IPS DF 4.7 (cell line): ENCODE measurements around the gene RAPSN.

Source experiments
- DNase-seq: peaks from one replicate; pipeline ENCODE4 v3.0.0-alpha.2; 2013; ENCODE audit warnings: low spot score; ENCODE audit errors: extremely low read depth

RAPSN gene

GRCh38 chr11:47448566-47449427, at the start of gene RAPSN:
Gene RAPSN (minus strand): TSS chr11:47449136. CDS start chr11:47448964, 172 bp downstream.
- DNase-seq, result no peak

- no peak for DNase-seq
Measured at GRCh38 chr11:47498149-47498548, 49.2 kb upstream of the RAPSN start.

GRCh38 chr11:47496808-47497207, 47.9 kb upstream of the RAPSN start:
- no peak for DNase-seq

GRCh38 chr11:47495856-47496217, 46.9 kb upstream of the RAPSN start:
- DNase-seq, result no peak

GRCh38 chr11:47495011-47495855, 46.3 kb upstream of the RAPSN start:
- no peak for DNase-seq

- no peak for DNase-seq
Measured at GRCh38 chr11:47489395-47489755, 40.4 kb upstream of the RAPSN start.

- DNase-seq, result no peak
Measured at GRCh38 chr11:47488674-47489394, 39.9 kb upstream of the RAPSN start.

- DNase-seq, result no peak
Measured at GRCh38 chr11:47488111-47488510, 39.2 kb upstream of the RAPSN start.

- no peak for DNase-seq
Measured at GRCh38 chr11:47487421-47487820, 38.5 kb upstream of the RAPSN start.

- no peak for DNase-seq
Measured at GRCh38 chr11:47485107-47485506, 36.2 kb upstream of the RAPSN start.

- no peak for DNase-seq
Measured at GRCh38 chr11:47483457-47483856, 34.5 kb upstream of the RAPSN start.

GRCh38 chr11:47480762-47481161, 31.8 kb upstream of the RAPSN start:
- DNase-seq, result no peak

- DNase-seq, result no peak
Measured at GRCh38 chr11:47478651-47479329, 29.9 kb upstream of the RAPSN start.

- DNase-seq, result no peak
Measured at GRCh38 chr11:47477753-47478152, 28.8 kb upstream of the RAPSN start.

GRCh38 chr11:47477323-47477722, 28.4 kb upstream of the RAPSN start:
- DNase-seq, result no peak

- no peak for DNase-seq
Measured at GRCh38 chr11:47470671-47471070, 21.7 kb upstream of the RAPSN start.

- DNase-seq, result no peak
Measured at GRCh38 chr11:47469361-47470179, 20.6 kb upstream of the RAPSN start.

GRCh38 chr11:47468598-47469214, 19.8 kb upstream of the RAPSN start:
- DNase-seq, result no peak

GRCh38 chr11:47467357-47467756, 18.4 kb upstream of the RAPSN start:
- DNase-seq, result no peak

- DNase-seq, result no peak
Measured at GRCh38 chr11:47466701-47467250, 17.8 kb upstream of the RAPSN start.
